ENCODE results near the gene ASB2.

The ASB2 gene

DNA sequence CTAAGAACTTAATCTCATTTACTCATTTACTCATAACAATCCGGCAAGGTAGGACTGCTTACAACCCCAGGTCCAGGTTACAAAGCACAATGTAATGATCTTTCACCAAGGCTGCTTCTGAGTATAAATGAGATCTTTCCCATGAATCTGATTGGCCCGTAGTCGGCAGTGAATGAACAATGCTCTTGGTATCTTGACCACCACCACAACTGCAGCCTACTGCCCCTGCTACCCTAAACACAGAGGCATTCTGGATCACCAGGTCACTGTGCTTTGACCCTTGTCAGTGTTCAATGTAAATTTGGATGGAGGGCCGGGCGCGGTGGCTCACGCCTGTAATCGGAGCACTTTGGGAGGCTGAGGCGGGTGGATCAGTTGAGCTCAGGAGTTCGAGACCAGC lies 33.3 kb downstream of the ASB2 start:
- Histone ChIP-seq H3K4me3 (ENCODE audit: low read depth, low read length) (no peak overlapping the region), H3K9me3 (no peaks in the 10 kb centered on the region), H3K4me1 (no peaks in the 10 kb centered on the region), H3K36me3 (no peaks in the 10 kb centered on the region), H3K27me3 (no peaks in the 10 kb centered on the region)
- TF ChIP-seq, protein P1, sequence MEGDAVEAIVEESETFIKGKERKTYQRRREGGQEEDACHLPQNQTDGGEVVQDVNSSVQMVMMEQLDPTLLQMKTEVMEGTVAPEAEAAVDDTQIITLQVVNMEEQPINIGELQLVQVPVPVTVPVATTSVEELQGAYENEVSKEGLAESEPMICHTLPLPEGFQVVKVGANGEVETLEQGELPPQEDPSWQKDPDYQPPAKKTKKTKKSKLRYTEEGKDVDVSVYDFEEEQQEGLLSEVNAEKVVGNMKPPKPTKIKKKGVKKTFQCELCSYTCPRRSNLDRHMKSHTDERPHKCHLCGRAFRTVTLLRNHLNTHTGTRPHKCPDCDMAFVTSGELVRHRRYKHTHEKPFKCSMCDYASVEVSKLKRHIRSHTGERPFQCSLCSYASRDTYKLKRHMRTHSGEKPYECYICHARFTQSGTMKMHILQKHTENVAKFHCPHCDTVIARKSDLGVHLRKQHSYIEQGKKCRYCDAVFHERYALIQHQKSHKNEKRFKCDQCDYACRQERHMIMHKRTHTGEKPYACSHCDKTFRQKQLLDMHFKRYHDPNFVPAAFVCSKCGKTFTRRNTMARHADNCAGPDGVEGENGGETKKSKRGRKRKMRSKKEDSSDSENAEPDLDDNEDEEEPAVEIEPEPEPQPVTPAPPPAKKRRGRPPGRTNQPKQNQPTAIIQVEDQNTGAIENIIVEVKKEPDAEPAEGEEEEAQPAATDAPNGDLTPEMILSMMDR (IDR thresholded peaks at IDR 0.05; ENCODE audit: low read depth, low read length) = no peak
- DNase-seq = no peak

DNA sequence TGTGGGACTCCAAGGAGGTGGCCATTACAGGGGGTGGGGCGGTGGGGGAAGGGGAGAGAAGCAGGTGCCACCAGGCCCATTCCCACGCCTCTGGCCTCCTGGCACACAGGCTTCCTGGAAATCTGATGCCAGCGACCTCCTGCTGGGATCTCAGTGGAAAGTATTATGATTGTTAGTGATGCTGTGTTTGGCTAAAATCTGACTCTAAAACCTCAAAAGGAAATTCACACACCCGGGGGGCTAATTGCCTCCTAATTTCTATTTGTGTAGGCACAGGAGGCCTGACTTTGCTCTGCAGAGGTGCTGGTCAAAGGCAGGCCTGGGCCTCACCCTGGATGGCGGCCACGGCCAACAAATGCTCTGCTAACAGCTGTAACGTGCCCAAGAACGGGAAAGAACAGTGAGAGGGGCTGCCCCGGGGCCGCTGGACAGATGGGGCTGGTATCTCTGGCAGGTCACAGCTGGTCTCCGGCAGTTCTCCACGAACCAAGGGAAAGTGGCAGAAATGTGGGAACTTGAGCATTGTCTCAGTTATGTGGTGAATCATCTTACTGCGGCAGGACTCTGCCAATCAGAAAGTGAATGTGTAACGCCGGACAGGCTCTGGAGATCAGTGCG lies 35.0 kb downstream of the ASB2 start:
- Histone ChIP-seq H3K36me3 (no peaks in the 10 kb centered on the region), H3K4me3 (ENCODE audit: low read depth, low read length) (no peak overlapping the region), H3K9me3 (no peaks in the 10 kb centered on the region), H3K4me1 (no peaks in the 10 kb centered on the region), H3K27me3 (no peaks in the 10 kb centered on the region)
- DNase-seq = no peak
- TF ChIP-seq, protein P1 (IDR thresholded peaks at IDR 0.05; ENCODE audit: low read depth, low read length) = no peak

DNA sequence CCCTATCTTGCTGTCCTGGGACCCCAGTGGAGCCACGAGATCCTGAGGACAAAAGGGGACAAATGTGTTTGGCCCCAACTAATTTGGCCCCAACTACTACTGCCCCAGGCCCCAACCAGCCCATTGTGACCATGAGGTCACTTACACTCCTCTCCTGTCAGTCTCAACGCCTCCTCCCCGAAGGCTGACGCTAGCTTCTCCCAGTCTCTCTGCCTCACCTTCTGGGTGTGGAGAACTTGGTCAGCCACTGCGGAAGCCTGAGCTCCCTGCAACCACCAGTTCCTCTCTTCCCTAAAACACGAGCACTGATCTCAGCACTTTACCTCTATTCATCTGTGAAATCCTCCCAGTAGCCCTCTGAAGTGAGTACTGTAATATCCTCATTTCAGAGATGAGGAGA lies 35.9 kb downstream of the ASB2 start:
- Histone ChIP-seq H3K27me3 (no peaks in the 10 kb centered on the region), H3K4me3 (ENCODE audit: low read depth, low read length) (no peak overlapping the region), H3K9me3 (no peaks in the 10 kb centered on the region), H3K36me3 (no peaks in the 10 kb centered on the region), H3K4me1 (no peaks in the 10 kb centered on the region)
- no peak for DNase-seq
- TF ChIP-seq, protein P1 (IDR thresholded peaks at IDR 0.05; ENCODE audit: low read depth, low read length) = no peak

DNA sequence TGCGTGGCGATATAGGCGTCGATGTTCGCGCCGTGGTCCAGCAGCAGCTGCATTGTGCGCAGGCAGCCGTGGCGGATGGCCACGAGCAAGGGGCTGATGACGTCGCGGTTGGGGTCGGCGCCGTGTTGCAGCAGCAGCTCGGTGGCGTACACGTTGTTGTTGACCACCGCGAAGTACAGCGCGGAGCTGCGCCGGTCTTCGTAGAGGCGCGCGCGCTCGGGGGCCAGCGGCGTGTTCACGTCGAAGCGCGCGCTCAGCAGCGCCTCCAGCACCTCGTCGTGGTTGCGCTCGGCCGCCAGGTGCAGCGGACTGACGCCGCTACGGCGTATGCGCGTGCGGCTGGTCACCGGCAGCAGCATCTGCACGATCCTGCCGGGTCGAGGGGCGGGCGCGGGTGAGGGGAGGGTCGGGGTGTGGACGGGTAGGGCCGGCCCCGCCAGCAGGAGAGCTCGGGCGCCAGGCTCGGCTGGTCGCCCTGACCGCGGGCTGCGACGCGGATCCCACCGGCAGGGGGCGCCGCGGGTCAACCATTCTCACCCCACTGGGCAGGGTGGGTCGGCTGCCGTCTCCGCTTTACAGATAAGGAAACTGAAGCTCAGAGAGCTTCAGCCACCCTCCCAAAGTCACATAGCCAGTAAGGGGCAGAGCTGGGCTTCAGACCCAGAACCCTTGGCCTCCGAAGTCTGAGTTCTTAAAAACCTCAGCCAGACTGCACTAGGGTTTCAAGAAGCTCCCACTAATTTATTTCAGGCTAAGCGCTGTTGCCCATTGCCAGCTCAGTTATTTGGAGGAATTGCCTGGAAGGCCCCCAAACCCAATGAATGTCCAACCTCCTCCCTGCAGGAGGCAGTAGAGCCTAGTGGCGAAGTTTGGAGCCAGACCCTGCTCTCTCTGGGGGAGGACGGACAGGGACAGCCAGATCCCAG lies 36.8 kb downstream of the ASB2 start:
- Histone ChIP-seq H3K36me3 (no peaks in the 10 kb centered on the region), H3K4me3 (ENCODE audit: low read depth, low read length) (peak overlapping the region; percentile 35), H3K9me3 (no peaks in the 10 kb centered on the region), H3K27me3 (no peaks in the 10 kb centered on the region), H3K4me1 (no peaks in the 10 kb centered on the region)
- DNase-seq = peak; percentile 90
- TF ChIP-seq, protein P1 (IDR thresholded peaks at IDR 0.05; ENCODE audit: low read depth, low read length) = peak; percentile 35

DNA sequence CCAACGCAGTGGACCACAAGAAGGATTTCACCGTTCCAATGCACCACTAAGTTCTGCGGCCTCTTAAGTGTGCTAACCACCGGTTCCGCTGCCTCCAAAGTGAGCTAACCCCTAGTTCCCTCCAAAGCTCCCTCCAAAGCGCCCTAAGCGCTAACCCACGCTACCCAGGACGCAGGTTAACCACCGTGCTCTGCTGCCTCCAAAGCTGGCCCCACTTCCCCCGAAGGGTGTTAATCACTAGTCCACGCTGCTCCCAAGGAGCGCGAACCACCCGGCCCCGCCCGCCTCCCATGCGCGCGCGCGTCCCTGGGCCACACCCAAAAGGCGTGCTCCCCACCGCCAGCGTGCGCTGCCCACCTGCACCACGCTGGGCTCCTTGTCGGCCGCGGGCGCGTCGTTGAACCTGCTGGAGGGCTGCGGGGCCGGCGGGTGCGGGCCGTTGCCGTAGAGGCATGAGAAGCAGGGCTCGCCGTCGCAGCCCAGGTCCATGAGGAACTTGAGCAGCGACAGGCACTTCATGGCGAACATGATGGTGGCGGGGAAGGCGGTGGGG lies 37.5 kb downstream of the ASB2 start:
- no peaks in the 10 kb centered on the region for H3K4me1 ChIP-seq
- no peak for DNase-seq
- no peaks in the 10 kb centered on the region for H3K36me3 ChIP-seq
- TF ChIP-seq, protein P1 (IDR thresholded peaks at IDR 0.05; ENCODE audit: low read depth, low read length) = no peak
- H3K27me3 ChIP-seq = no peaks in the 10 kb centered on the region
- H3K9me3 ChIP-seq = no peaks in the 10 kb centered on the region
- no peak overlapping the region for H3K4me3 ChIP-seq (ENCODE audit: low read depth, low read length)
